ENCODE results near the gene SAP30.

GRCh38 chr4:173332963-173333657 lies 37.6 kb upstream of the SAP30 start:
- no peak for TF ChIP-seq CTCF (IDR thresholded peaks at IDR 0.05 in 2 of 3, conservative IDR thresholded peaks at IDR 0.05 in 1 of 3; ENCODE audit: borderline replicate concordance in 1 of 3, insufficient read depth in 1 of 3, low read depth in 2 of 3, low read length in 2 of 3)
- no peak for TF ChIP-seq EZH2 (IDR thresholded peaks at IDR 0.05)

Measured in HCT116 (cell line).